ENCODE measurements around the gene DES. TPM values are rescaled to one million over a fixed set of nuclear protein-coding genes. Genes with fewer than 3 reads are reported as not detected.

DES gene
- total and polyA plus RNA-seq, 4 donors, result 23.9 to 108 (median 57.9) TPM

GRCh38 chr2:219408631-219409030, 9.5 kb upstream of the DES start:
- Histone ChIP-seq H3K4me3 (no peak overlapping the region), H3K4me1 (ENCODE audit: control insufficient read depth in 5 of 5, insufficient read depth in 5 of 5, low read length in 5 of 5) (peaks cover 0 to 8% (median 0%) of the 10 kb centered on the region in 5 donors), H3K9me3 (ENCODE audit: control insufficient read depth in 4 of 4, insufficient read depth in 3 of 4, low read length in 3 of 4) (peaks cover 0 to 3% (median 0%) of the 10 kb centered on the region in 4 donors), H3K36me3 (ENCODE audit: control insufficient read depth in 4 of 4, insufficient read depth in 4 of 4, low read length in 4 of 4) (no peaks in the 10 kb centered on the region), H3K27me3 (ENCODE audit: control insufficient read depth in 3 of 3, insufficient read depth in 3 of 3, low read length in 2 of 3) (no peaks in the 10 kb centered on the region), H3K9ac (ENCODE audit: insufficient read depth in 1 of 2, low read length in 2 of 2) (no peak overlapping the region), H3K27ac (ENCODE audit: low read depth in 1 of 2, low read length in 1 of 2) (no peak overlapping the region)
- TF ChIP-seq CTCF (IDR thresholded peaks at IDR 0.05; ENCODE audit: control extremely low read depth, extremely low read depth), result no peak
- 61 to 74% methylated on average over 8 of the region's 8 CpGs for WGBS, 2 donors
- ATAC-seq (ENCODE audit: insufficient read depth, low FRiP score), result no peak
- peak; percentile 69 to 75 (median 74) for DNase-seq

- H3K4me1 ChIP-seq (ENCODE audit: control insufficient read depth in 5 of 5, insufficient read depth in 5 of 5, low read length in 5 of 5), result peaks cover 0 to 8% (median 0%) of the 10 kb centered on the region in 5 donors
- H3K4me3 ChIP-seq, result no peak overlapping the region
- peaks cover 0 to 3% (median 0%) of the 10 kb centered on the region in 4 donors for H3K9me3 ChIP-seq (ENCODE audit: control insufficient read depth in 4 of 4, insufficient read depth in 3 of 4, low read length in 3 of 4)
- H3K9ac ChIP-seq (ENCODE audit: insufficient read depth in 1 of 2, low read length in 2 of 2), result no peak overlapping the region
- no peaks in the 10 kb centered on the region for H3K36me3 ChIP-seq (ENCODE audit: control insufficient read depth in 4 of 4, insufficient read depth in 4 of 4, low read length in 4 of 4)
- no peak for TF ChIP-seq CTCF (IDR thresholded peaks at IDR 0.05; ENCODE audit: control extremely low read depth, extremely low read depth)
- WGBS, 2 donors, result 93 to 95% methylated on average over 5 of the region's 5 CpGs
- ATAC-seq (ENCODE audit: insufficient read depth, low FRiP score) (no peak), DNase-seq (no peak)
- no peak overlapping the region for H3K27ac ChIP-seq (ENCODE audit: low read depth in 1 of 2, low read length in 1 of 2)
- H3K27me3 ChIP-seq (ENCODE audit: control insufficient read depth in 3 of 3, insufficient read depth in 3 of 3, low read length in 2 of 3), result no peaks in the 10 kb centered on the region
Measured at GRCh38 chr2:219409619-219410018, 8.6 kb upstream of the DES start.

GRCh38 chr2:219410390-219410789, 7.8 kb upstream of the DES start:
- Histone ChIP-seq H3K9ac (ENCODE audit: insufficient read depth in 1 of 2, low read length in 2 of 2) (no peak overlapping the region), H3K27ac (ENCODE audit: low read depth in 1 of 2, low read length in 1 of 2) (no peak overlapping the region), H3K36me3 (ENCODE audit: control insufficient read depth in 4 of 4, insufficient read depth in 4 of 4, low read length in 4 of 4) (no peaks in the 10 kb centered on the region), H3K9me3 (ENCODE audit: control insufficient read depth in 4 of 4, insufficient read depth in 3 of 4, low read length in 3 of 4) (peaks cover 0 to 3% (median 0%) of the 10 kb centered on the region in 4 donors), H3K27me3 (ENCODE audit: control insufficient read depth in 3 of 3, insufficient read depth in 3 of 3, low read length in 2 of 3) (no peaks in the 10 kb centered on the region), H3K4me3 (no peak overlapping the region), H3K4me1 (ENCODE audit: control insufficient read depth in 5 of 5, insufficient read depth in 5 of 5, low read length in 5 of 5) (peaks cover 0 to 8% (median 0%) of the 10 kb centered on the region in 5 donors)
- TF ChIP-seq CTCF (IDR thresholded peaks at IDR 0.05; ENCODE audit: control extremely low read depth, extremely low read depth), result no peak
- no peak for ATAC-seq (ENCODE audit: insufficient read depth, low FRiP score)
- WGBS, 2 donors, result 85 to 93% methylated on average over 8 of the region's 8 CpGs
- DNase-seq, result no peak

GRCh38 chr2:219414857-219415256, 3.3 kb upstream of the DES start:
- Histone ChIP-seq H3K36me3 (ENCODE audit: control insufficient read depth in 4 of 4, insufficient read depth in 4 of 4, low read length in 4 of 4) (no peaks in the 10 kb centered on the region), H3K27me3 (ENCODE audit: control insufficient read depth in 3 of 3, insufficient read depth in 3 of 3, low read length in 2 of 3) (peaks cover 0 to 14% (median 0%) of the 10 kb centered on the region in 3 donors), H3K4me1 (ENCODE audit: control insufficient read depth in 5 of 5, insufficient read depth in 5 of 5, low read length in 5 of 5) (peaks cover 0 to 12% (median 9%) of the 10 kb centered on the region in 5 donors), H3K4me3 (no peak overlapping the region), H3K9ac (ENCODE audit: insufficient read depth in 1 of 2, low read length in 2 of 2) (no peak overlapping the region), H3K27ac (ENCODE audit: low read depth in 1 of 2, low read length in 1 of 2) (no peak overlapping the region), H3K9me3 (ENCODE audit: control insufficient read depth in 4 of 4, insufficient read depth in 3 of 4, low read length in 3 of 4) (peaks cover 0 to 3% (median 0%) of the 10 kb centered on the region in 4 donors)
- WGBS, 2 donors, result 64 to 76% methylated on average over 4 of the region's 4 CpGs
- ATAC-seq (ENCODE audit: insufficient read depth, low FRiP score) (no peak), DNase-seq (no peak)
- TF ChIP-seq CTCF (IDR thresholded peaks at IDR 0.05; ENCODE audit: control extremely low read depth, extremely low read depth), result no peak

All from lung (tissue), 12 donors.